K562 (cell line): ENCODE data around the gene FAM53B. TPM values are rescaled to one million over a fixed set of nuclear protein-coding genes. Genes with fewer than 3 reads are reported as not detected.

ENCODE experiments used
- CEBPZ ChIP-seq: fragments of 150-350 bp; IDR thresholded peaks from 2 replicates; pipeline ENCODE4 v1.6.1; 2014; ENCODE audit warnings: low read depth, mild to moderate bottlenecking, low read length, borderline replicate concordance
- E2F1 ChIP-seq: sonication (generic); formaldehyde crosslinking; IDR thresholded peaks from 2 replicates; pipeline ENCODE4 v1.8.1; 2023; ENCODE audit warnings: mild to moderate bottlenecking, missing genetic modification reagents, moderate library complexity
- FOXJ3 ChIP-seq: sonication (generic); formaldehyde crosslinking; IDR thresholded peaks from 2 replicates; pipeline ENCODE4 v1.4.0; 2020; ENCODE audit warnings: mild to moderate bottlenecking, missing genetic modification reagents
- HMG20A ChIP-seq: fragments of 450-650 bp; formaldehyde crosslinking; conservative IDR thresholded peaks from 2 replicates; pipeline ENCODE4 v1.4.0; 2020; ENCODE audit warnings: mild to moderate bottlenecking, mixed read lengths
- IFI16 ChIP-seq: fragments of 250-450 bp; sonication (Bioruptor Pico); IDR thresholded peaks from 2 replicates; pipeline ENCODE4 v2.1.2; 2022; ENCODE audit warnings: mild to moderate bottlenecking, inconsistent platforms
- MAFG ChIP-seq: fragments of 450-650 bp; conservative IDR thresholded peaks from 2 replicates; pipeline ENCODE4 v1.6.1; 2016; ENCODE audit warnings: missing genetic modification characterization, missing compliant biosample characterization
- MED1 ChIP-seq: sonication (generic); formaldehyde crosslinking; IDR thresholded peaks from 2 replicates; pipeline ENCODE4 v1.8.1; 2023; ENCODE audit warnings: missing genetic modification reagents, borderline replicate concordance
- MEF2D ChIP-seq: conservative IDR thresholded peaks from 2 replicates; pipeline ENCODE4 v1.6.1; 2016; ENCODE audit warnings: low read depth, missing genetic modification characterization, missing compliant biosample characterization
- SAFB ChIP-seq: fragments of 200-400 bp; formaldehyde crosslinking; IDR thresholded peaks from 2 replicates; pipeline ENCODE4 v1.6.1; 2017; ENCODE audit warnings: low read depth, low read length, borderline replicate concordance
- SMAD4 ChIP-seq: fragments of 250-450 bp; sonication (Bioruptor Pico); conservative IDR thresholded peaks from 2 replicates; pipeline ENCODE4 v1.8.0; 2021; ENCODE audit warnings: inconsistent platforms, mild to moderate bottlenecking, moderate library complexity
- SMARCB1 ChIP-seq: IDR thresholded peaks from 2 replicates; pipeline ENCODE4 v1.6.1; 2011; ENCODE audit warnings: improper control_type of control experiment, low read depth; ENCODE audit not compliant: insufficient read length
- THAP7 ChIP-seq: fragments of 250-450 bp; sonication (Bioruptor Pico); IDR thresholded peaks from 2 replicates; pipeline ENCODE4 v1.5.0; 2021
- XRCC4 ChIP-seq: IDR thresholded peaks from one replicate; pipeline ENCODE4 v1.6.1; 2011; ENCODE audit not compliant: insufficient read depth, insufficient read length; ENCODE audit errors: extremely low read depth
- ZBTB12 ChIP-seq: fragments of 250-450 bp; sonication (Bioruptor Pico); IDR thresholded peaks from 2 replicates; pipeline ENCODE4 v1.4.0; 2020
- ZNF175 ChIP-seq: fragments of 200-800 bp; sonication (Bioruptor generic); IDR thresholded peaks from 2 replicates; pipeline ENCODE4 v1.6.1; 2016; ENCODE audit warnings: low read depth, mild to moderate bottlenecking, missing genetic modification characterization, missing compliant biosample characterization
- ZNF668 ChIP-seq: fragments of 250-450 bp; sonication (Bioruptor Pico); IDR thresholded peaks from 2 replicates; pipeline ENCODE4 v1.8.0; 2022; ENCODE audit warnings: mild to moderate bottlenecking, inconsistent platforms
- polyA plus RNA-seq, 8 experiments: library from polyadenylated mRNA; depleted of rRNA in 4 of 8; stranded (reverse) in 5 of 8; unstranded in 3 of 8; fragments of >200 nt; fragmentation: Nextera tagmentation in 2 of 8; fragmentation: Illumina TruSeq in 1 of 8; extraction: Ambion mirVana in 2 of 8; extraction: Trizol in 1 of 8; gene quantifications; 2 replicates each; pipeline versions ENCODE4 v1.2.1 to v1.2.3, GENCODE V29; 2011 to 2014; ENCODE audit warnings: inconsistent platforms in 1 of 8, missing spikeins in 1 of 8
- total RNA-seq, 7 experiments: library from RNA; depleted of rRNA in 6 of 7; stranded (reverse); fragments of >200 nt in 6 of 7; fragmentation: Illumina TruSeq in 2 of 7; extraction: Trizol in 2 of 7; gene quantifications; 2 replicates each; pipeline versions ENCODE4 v1.2.1 to v1.2.3, GENCODE V29; 2011 to 2021; ENCODE audit warnings: low replicate concordance in 1 of 7
- TF ChIP-seq, protein P1 (sequence below): fragments of 450-650 bp; formaldehyde crosslinking; conservative IDR thresholded peaks from 2 replicates; pipeline ENCODE4 v1.4.0; 2022; ENCODE audit warnings: mild to moderate bottlenecking, missing genetic modification characterization
- TF ChIP-seq, protein P2 (sequence below): sonication (generic); formaldehyde crosslinking; IDR thresholded peaks from 2 replicates; pipeline ENCODE4 v1.8.1; 2023; ENCODE audit warnings: mild to moderate bottlenecking, missing genetic modification reagents

The FAM53B gene
- total and polyA plus RNA-seq, 9 of the 15 experiments (the other 6 are each of a cell fraction or from before 2014, with no cell fraction given) = 0.03 to 16.5 (median 5.0) TPM

GRCh38 chr10:124640538-124641231 lies 103.5 kb downstream of the FAM53B start (continued):
- TF ChIP-seq, protein P1, sequence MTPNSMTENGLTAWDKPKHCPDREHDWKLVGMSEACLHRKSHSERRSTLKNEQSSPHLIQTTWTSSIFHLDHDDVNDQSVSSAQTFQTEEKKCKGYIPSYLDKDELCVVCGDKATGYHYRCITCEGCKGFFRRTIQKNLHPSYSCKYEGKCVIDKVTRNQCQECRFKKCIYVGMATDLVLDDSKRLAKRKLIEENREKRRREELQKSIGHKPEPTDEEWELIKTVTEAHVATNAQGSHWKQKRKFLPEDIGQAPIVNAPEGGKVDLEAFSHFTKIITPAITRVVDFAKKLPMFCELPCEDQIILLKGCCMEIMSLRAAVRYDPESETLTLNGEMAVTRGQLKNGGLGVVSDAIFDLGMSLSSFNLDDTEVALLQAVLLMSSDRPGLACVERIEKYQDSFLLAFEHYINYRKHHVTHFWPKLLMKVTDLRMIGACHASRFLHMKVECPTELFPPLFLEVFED (CRISPR knock-in tag) = no peak
- TF ChIP-seq ZNF175 (CRISPR knock-in tag) (peak; percentile 79), FOXJ3 (CRISPR knock-in tag) (no peak), SMARCB1 (no peak), MED1 (CRISPR knock-in tag) (no peak), ZBTB12 (no peak), THAP7 (CRISPR knock-in tag) (no peak), E2F1 (CRISPR knock-in tag) (no peak), MAFG (tag) (no peak), IFI16 (no peak), ZNF668 (CRISPR knock-in tag) (no peak), HMG20A (CRISPR knock-in tag) (no peak), CEBPZ (no peak), XRCC4 (no peak), SAFB (no peak), MEF2D (no peak), SMAD4 (peak; percentile 79)
- TF ChIP-seq, protein P2, sequence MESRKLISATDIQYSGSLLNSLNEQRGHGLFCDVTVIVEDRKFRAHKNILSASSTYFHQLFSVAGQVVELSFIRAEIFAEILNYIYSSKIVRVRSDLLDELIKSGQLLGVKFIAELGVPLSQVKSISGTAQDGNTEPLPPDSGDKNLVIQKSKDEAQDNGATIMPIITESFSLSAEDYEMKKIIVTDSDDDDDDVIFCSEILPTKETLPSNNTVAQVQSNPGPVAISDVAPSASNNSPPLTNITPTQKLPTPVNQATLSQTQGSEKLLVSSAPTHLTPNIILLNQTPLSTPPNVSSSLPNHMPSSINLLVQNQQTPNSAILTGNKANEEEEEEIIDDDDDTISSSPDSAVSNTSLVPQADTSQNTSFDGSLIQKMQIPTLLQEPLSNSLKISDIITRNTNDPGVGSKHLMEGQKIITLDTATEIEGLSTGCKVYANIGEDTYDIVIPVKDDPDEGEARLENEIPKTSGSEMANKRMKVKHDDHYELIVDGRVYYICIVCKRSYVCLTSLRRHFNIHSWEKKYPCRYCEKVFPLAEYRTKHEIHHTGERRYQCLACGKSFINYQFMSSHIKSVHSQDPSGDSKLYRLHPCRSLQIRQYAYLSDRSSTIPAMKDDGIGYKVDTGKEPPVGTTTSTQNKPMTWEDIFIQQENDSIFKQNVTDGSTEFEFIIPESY (CRISPR knock-in tag) = no peak
